ENCODE results near the gene CBLL2. TPM values are rescaled to one million over a fixed set of nuclear protein-coding genes. Genes with fewer than 3 reads are reported as not detected.

The CBLL2 gene
- total RNA-seq (not detected), polyA plus RNA-seq (not detected)
- long read RNA-seq, donor 1: 0 reads
- long read RNA-seq, donor 2: 0 reads
- long read RNA-seq, donor 3: 0 reads

GRCh38 chrX:22272613-22273012 lies at the start of gene CBLL2:
TSS of gene CBLL2 (plus strand) at chrX:22272913. CDS start at chrX:22272992, 79 bp downstream.
- TF ChIP-seq CTCF (IDR thresholded peaks at IDR 0.05) (no peak), EP300 (IDR thresholded peaks at IDR 0.05) (no peak), POLR2A (IDR thresholded peaks at IDR 0.05) (no peak)
- DNase-seq: no peak
- Histone ChIP-seq H3K27me3 (no peaks in the 10 kb centered on the region), H3K36me3 (no peaks in the 10 kb centered on the region), H3K27ac (no peak within 1 kb of the TSS), H3K4me1 (ENCODE audit: insufficient read depth) (no peaks in the 10 kb centered on the region), H3K4me3 (no peak within 1 kb of the TSS), H3K9me3 (no peaks in the 10 kb centered on the region)
- WGBS, 3 donors: 82 to 86% (median 83%) methylated on average over 13 of the region's 13 CpGs
- intact Hi-C loops (cut with DNase I): no loop called here

GRCh38 chrX:22234380-22234779 lies 38.3 kb upstream of the CBLL2 start:
- 74 to 76% (median 75%) methylated on average over 6 of the region's 6 CpGs for WGBS, 3 donors
- no peak overlapping the region for H3K27ac ChIP-seq
- H3K4me3 ChIP-seq: no peak overlapping the region
- DNase-seq: no peak
- no peaks in the 10 kb centered on the region for H3K4me1 ChIP-seq (ENCODE audit: insufficient read depth)
- no peaks in the 10 kb centered on the region for H3K27me3 ChIP-seq
- TF ChIP-seq POLR2A (IDR thresholded peaks at IDR 0.05) (no peak), EP300 (IDR thresholded peaks at IDR 0.05) (no peak), CTCF (IDR thresholded peaks at IDR 0.05) (no peak)
- H3K9me3 ChIP-seq: no peaks in the 10 kb centered on the region
- intact Hi-C loops (cut with DNase I): no loop called here
- H3K36me3 ChIP-seq: no peaks in the 10 kb centered on the region

- H3K36me3 ChIP-seq: no peaks in the 10 kb centered on the region
- no peaks in the 10 kb centered on the region for H3K9me3 ChIP-seq
- no peaks in the 10 kb centered on the region for H3K4me1 ChIP-seq (ENCODE audit: insufficient read depth)
- intact Hi-C loops (cut with DNase I): no loop called here
- H3K27me3 ChIP-seq: no peaks in the 10 kb centered on the region
- no peak overlapping the region for H3K27ac ChIP-seq
- no peak for TF ChIP-seq POLR2A (IDR thresholded peaks at IDR 0.05)
- TF ChIP-seq EP300 (IDR thresholded peaks at IDR 0.05): no peak
- TF ChIP-seq CTCF (IDR thresholded peaks at IDR 0.05): no peak
- no peak for DNase-seq
- H3K4me3 ChIP-seq: no peak overlapping the region
- WGBS, 3 donors: 58 to 64% (median 59%) methylated on average over 2 of the region's 2 CpGs
These were observed 35.2 kb upstream of the CBLL2 start for GRCh38 chrX:22237479-22237878.

GRCh38 chrX:22246620-22247019 lies 26.1 kb upstream of the CBLL2 start:
- no peak for TF ChIP-seq CTCF (IDR thresholded peaks at IDR 0.05)
- no peak for TF ChIP-seq EP300 (IDR thresholded peaks at IDR 0.05)
- no peak for TF ChIP-seq POLR2A (IDR thresholded peaks at IDR 0.05)
- H3K36me3 ChIP-seq: no peaks in the 10 kb centered on the region
- no peaks in the 10 kb centered on the region for H3K27me3 ChIP-seq
- no peak for DNase-seq
- no peak overlapping the region for H3K4me3 ChIP-seq
- no peaks in the 10 kb centered on the region for H3K9me3 ChIP-seq
- intact Hi-C loops (cut with DNase I): no loop called here
- WGBS, 3 donors: 48 to 65% (median 51%) methylated on average over 2 of the region's 2 CpGs
- no peaks in the 10 kb centered on the region for H3K4me1 ChIP-seq (ENCODE audit: insufficient read depth)
- no peak overlapping the region for H3K27ac ChIP-seq

All from ovary (tissue), 10 donors.